ENCODE results near the gene DACH1.
"Not testable (repeated sequence)": the region's sequence is repeated elsewhere in the genome, so short reads cannot be mapped to it uniquely, and the experiment has no call there.

Gene DACH1

GRCh38 chr13:71867131-71867814 is at the start of gene DACH1:
Gene DACH1 (minus strand): TSS chr13:71867204.
- peak; percentile 73 to 75 (median 73) for DNase-seq

- no peak for DNase-seq
These were observed 46.7 kb upstream of the DACH1 start for GRCh38 chr13:71913717-71914116.

- no peak for DNase-seq
These were observed 45.5 kb upstream of the DACH1 start for GRCh38 chr13:71912524-71912923.

- no peak for DNase-seq
These were observed 39.4 kb upstream of the DACH1 start for GRCh38 chr13:71906448-71906847.

GRCh38 chr13:71902676-71903075 is 35.7 kb upstream of the DACH1 start:
- no peak for DNase-seq

GRCh38 chr13:71893506-71893905 is 26.5 kb upstream of the DACH1 start:
- DNase-seq, result not testable (repeated sequence)

- DNase-seq, result no peak
These were observed 19.9 kb upstream of the DACH1 start for GRCh38 chr13:71886880-71887279.

GRCh38 chr13:71882120-71882519 is 15.1 kb upstream of the DACH1 start:
- no peak for DNase-seq

- no peak for DNase-seq
These were observed 13.9 kb upstream of the DACH1 start for GRCh38 chr13:71880753-71881541.

GRCh38 chr13:71879808-71880344 is 12.9 kb upstream of the DACH1 start:
- no peak for DNase-seq

GRCh38 chr13:71879129-71879535 is 12.1 kb upstream of the DACH1 start:
- DNase-seq, result peak; percentile 57 to 76 (median 75)

GRCh38 chr13:71877256-71877653 is 10.3 kb upstream of the DACH1 start:
- no peak for DNase-seq

- no peak for DNase-seq
These were observed 9.7 kb upstream of the DACH1 start for GRCh38 chr13:71876648-71877255.

GRCh38 chr13:71875823-71876222 is 8.8 kb upstream of the DACH1 start:
- DNase-seq, result no peak

- DNase-seq, result no peak
These were observed 7.5 kb upstream of the DACH1 start for GRCh38 chr13:71874458-71874857.

- DNase-seq, result no peak
These were observed 6.6 kb upstream of the DACH1 start for GRCh38 chr13:71873418-71874247.

- no peak for DNase-seq
These were observed 4.8 kb upstream of the DACH1 start for GRCh38 chr13:71871844-71872243.

GRCh38 chr13:71871176-71871754 is 4.3 kb upstream of the DACH1 start:
- DNase-seq, result no peak

GRCh38 chr13:71870100-71870499 is 3.1 kb upstream of the DACH1 start:
- DNase-seq, result no peak

- DNase-seq, result no peak
These were observed 2.3 kb upstream of the DACH1 start for GRCh38 chr13:71869274-71869673.

- peak in 2 of 3 donors; percentile 32 to 61 for DNase-seq
These were observed 471 bp downstream of the DACH1 start for GRCh38 chr13:71866335-71867130.

Data from suppressor macrophage treated with lipopolysaccharide for 1 hour (primary cell).